Prostate gland (tissue), 2 donors: Measurements from ENCODE around the gene GPR137. TPM values are rescaled to one million over a fixed set of nuclear protein-coding genes. Genes with fewer than 3 reads are reported as not detected.

ENCODE experiments used
- DNase-seq: peaks from one replicate; pipeline ENCODE4 v3.0.0-alpha.2; 2019; ENCODE audit warnings: low spot score
- H3K27ac ChIP-seq, 2 donors: fragments of 200-600 bp; sonication (generic); 2 replicates each; pipeline ENCODE4 v1.5.1; 2017 to 2019
- H3K27me3 ChIP-seq: fragments of 200-600 bp; sonication (generic); replicated peaks from 2 replicates; pipeline ENCODE4 v1.5.1; 2019; ENCODE audit not compliant: insufficient read depth
- H3K36me3 ChIP-seq, 2 donors: fragments of 200-600 bp; sonication (generic); 1 replicate in 1 of 2; 2 replicates in 1 of 2; pipeline versions ENCODE4 v1.5.1 to v1.8.1; 2017 to 2019
- H3K4me1 ChIP-seq: fragments of 200-600 bp; sonication (generic); replicated peaks from 2 replicates; pipeline ENCODE4 v1.5.1; 2019
- H3K4me3 ChIP-seq, 2 donors: fragments of 200-600 bp; sonication (generic); 2 replicates each; pipeline ENCODE4 v1.5.1; 2017 to 2019
- H3K9me3 ChIP-seq: fragments of 200-600 bp; sonication (generic); 2 replicates; pipeline ENCODE4 v1.5.1; 2017
- CTCF ChIP-seq, 4 experiments: fragments of 200-600 bp in 2 of 4; fragments of 450-650 bp in 2 of 4; sonication (generic) in 2 of 4; IDR thresholded peaks; 1 replicate in 3 of 4; 2 replicates in 1 of 4; pipeline ENCODE4 v1.5.1; 2016 to 2019; ENCODE audit warnings: antibody characterized with exemption in 4 of 4, mild to moderate bottlenecking in 2 of 4, moderate library complexity in 2 of 4
- POLR2A ChIP-seq: fragments of 450-650 bp; IDR thresholded peaks from one replicate; pipeline ENCODE4 v1.6.1; 2016; ENCODE audit warnings: antibody characterized with exemption, mild to moderate bottlenecking
- POLR2AphosphoS5 ChIP-seq: sonication (generic); formaldehyde crosslinking; IDR thresholded peaks from one replicate; pipeline ENCODE4 v1.6.1; 2017; ENCODE audit warnings: antibody characterized with exemption
- WGBS: methylation state at CpG from one replicate; pipeline ENCODE4 v1.1.5; 2018; 5-methylcytosine and 5-hydroxymethylcytosine counted together
- intact Hi-C: fragments of 100-400 bp; cut with DNase I; formaldehyde crosslinking; loops from one replicate; pipeline ENCODE4 v1.14.2; 2022
- total RNA-seq, 2 donors: library from RNA; depleted of rRNA; stranded (reverse); fragments of >200 nt; gene quantifications; one replicate each; pipeline ENCODE4 v1.1.0, GENCODE V29; 2016

Gene GPR137
- total RNA-seq, 2 donors from 2014 or later = 38.8 to 94.9 TPM

GRCh38 chr11:64254326-64254725, 31.3 kb upstream of the GPR137 start:
- no peak for TF ChIP-seq CTCF (IDR thresholded peaks at IDR 0.05)
- Histone ChIP-seq H3K36me3 (peaks cover 0 to 12% of the 10 kb centered on the region in 2 donors), H3K4me1 (peaks cover 11% of the 10 kb centered on the region), H3K9me3 (no peaks in the 10 kb centered on the region), H3K4me3 (no peak overlapping the region), H3K27me3 (no peaks in the 10 kb centered on the region), H3K27ac (no peak overlapping the region)
- DNase-seq = no peak
- 94% methylated on average over 7 of the region's 7 CpGs for WGBS
- intact Hi-C loops = loop anchor here (5.0 kb wide), 1 partner anchor 48 kb away; the partner anchor contains the start of gene CATSPERZ

DNA sequence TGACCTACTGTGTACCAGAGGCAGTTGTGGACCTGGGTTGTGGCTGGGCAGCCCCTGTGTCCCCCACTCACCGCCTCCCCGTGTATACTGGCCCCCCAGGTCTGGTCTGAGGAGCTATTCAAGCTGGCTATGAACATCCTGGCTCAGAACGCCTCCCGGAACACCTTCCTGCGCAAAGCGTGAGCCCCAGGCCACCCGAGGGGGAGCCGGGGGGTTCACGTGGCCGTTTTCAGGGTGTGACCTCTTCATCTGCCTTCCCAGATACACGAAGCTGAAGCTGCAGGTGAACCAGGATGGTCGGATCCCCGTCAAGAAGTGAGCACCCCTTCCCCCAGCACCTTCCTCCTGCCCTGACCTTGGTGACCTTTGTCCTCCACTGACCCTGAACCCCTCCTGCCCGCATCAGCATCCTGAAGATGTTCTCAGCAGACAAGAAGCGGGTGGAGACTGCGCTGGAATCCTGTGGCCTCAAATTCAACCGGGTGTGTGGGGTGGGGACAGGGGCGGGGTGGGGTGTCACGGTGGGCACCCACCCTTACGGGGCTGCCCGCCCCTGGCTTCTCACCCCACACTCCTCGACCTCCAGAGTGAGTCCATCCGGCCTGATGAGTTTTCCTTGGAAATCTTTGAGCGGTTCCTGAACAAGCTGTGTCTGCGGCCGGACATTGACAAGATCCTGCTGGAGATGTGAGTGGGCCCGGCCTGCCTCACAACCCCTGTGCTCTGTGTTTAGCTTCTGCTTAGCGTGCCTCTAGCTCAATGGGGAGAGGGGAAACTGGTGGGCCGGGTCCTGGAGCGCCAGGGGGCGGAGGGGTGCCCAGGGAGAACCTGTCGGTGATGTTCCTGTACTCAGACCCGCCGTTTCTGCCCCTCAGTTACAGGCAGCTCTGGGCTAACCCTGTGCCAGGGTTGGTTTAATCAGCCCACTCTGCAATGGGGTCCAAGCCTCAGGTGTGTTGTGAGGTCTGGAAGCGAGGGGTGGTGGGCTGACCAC, 30.2 kb upstream of the GPR137 start:
- no peaks in the 10 kb centered on the region for H3K9me3 ChIP-seq
- H3K4me1 ChIP-seq = peaks cover 11% of the 10 kb centered on the region
- H3K27me3 ChIP-seq = no peaks in the 10 kb centered on the region
- TF ChIP-seq POLR2A (no peak), CTCF (IDR thresholded peaks at IDR 0.05) (no peak), POLR2AphosphoS5 (no peak)
- 78% methylated on average over 33 of the region's 35 CpGs for WGBS
- DNase-seq = no peak
- H3K36me3 ChIP-seq = peaks cover 0 to 13% of the 10 kb centered on the region in 2 donors
- intact Hi-C loops = no loop called here
- no peak overlapping the region for H3K4me3 ChIP-seq
- H3K27ac ChIP-seq = no peak overlapping the region

DNA sequence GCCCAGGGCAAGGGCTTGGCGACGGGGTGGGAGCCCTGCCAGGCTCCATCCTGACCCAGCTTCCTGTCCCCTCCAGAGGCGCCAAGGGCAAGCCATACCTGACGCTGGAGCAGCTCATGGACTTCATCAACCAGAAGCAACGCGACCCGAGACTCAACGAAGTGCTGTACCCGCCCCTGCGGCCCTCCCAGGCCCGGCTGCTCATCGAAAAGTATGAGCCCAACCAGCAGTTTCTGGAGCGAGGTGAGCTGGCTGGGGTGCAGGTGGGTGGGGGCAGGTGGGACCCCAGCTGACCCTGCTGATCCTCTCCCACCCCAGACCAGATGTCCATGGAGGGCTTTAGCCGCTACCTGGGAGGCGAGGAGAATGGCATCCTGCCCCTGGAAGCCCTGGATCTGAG, 29.3 kb upstream of the GPR137 start:
- no peaks in the 10 kb centered on the region for H3K9me3 ChIP-seq
- H3K27ac ChIP-seq = no peak overlapping the region
- intact Hi-C loops = no loop called here
- H3K4me1 ChIP-seq = peaks cover 11% of the 10 kb centered on the region
- TF ChIP-seq POLR2AphosphoS5 (no peak), CTCF (IDR thresholded peaks at IDR 0.05) (no peak), POLR2A (no peak)
- H3K4me3 ChIP-seq = no peak overlapping the region
- no peak for DNase-seq
- no peaks in the 10 kb centered on the region for H3K27me3 ChIP-seq
- 88% methylated on average over 15 of the region's 15 CpGs for WGBS
- peaks cover 0 to 13% of the 10 kb centered on the region in 2 donors for H3K36me3 ChIP-seq

- Histone ChIP-seq H3K27me3 (no peaks in the 10 kb centered on the region), H3K36me3 (peaks cover 0 to 19% of the 10 kb centered on the region in 2 donors), H3K9me3 (no peaks in the 10 kb centered on the region), H3K4me1 (no peaks in the 10 kb centered on the region), H3K4me3 (no peak overlapping the region), H3K27ac (no peak overlapping the region)
- 91% methylated on average over 20 of the region's 24 CpGs for WGBS
- no peak for TF ChIP-seq POLR2AphosphoS5
- no peak for TF ChIP-seq POLR2A
- no peak for TF ChIP-seq CTCF (IDR thresholded peaks at IDR 0.05)
- DNase-seq = no peak
- intact Hi-C loops = no loop called here
Measured at GRCh38 chr11:64258356-64258755, 27.3 kb upstream of the GPR137 start.
